ENCODE measurements around the gene MB21D2. TPM values are rescaled to one million over a fixed set of nuclear protein-coding genes. Genes with fewer than 3 reads are reported as not detected.

MB21D2 gene
- total RNA-seq, 1 experiment from 2014 or later, result 2.8 TPM

- Histone ChIP-seq H4K20me1 (ENCODE audit: insufficient read depth) (no peaks in the 10 kb centered on the region), H3K36me3 (ENCODE audit: control insufficient read depth in 1 of 2, insufficient read depth in 2 of 2, low read length in 2 of 2) (no peaks in the 10 kb centered on the region), H3K9ac (ENCODE audit: low read length) (no peak overlapping the region), H3K9me3 (ENCODE audit: control insufficient read depth in 1 of 2, insufficient read depth in 1 of 2, low read depth in 1 of 2, low read length in 2 of 2) (no peaks in the 10 kb centered on the region), H3K4me3 (replicated peaks in 1 of 2; ENCODE audit: low read depth in 1 of 2, low read length in 2 of 2) (no peak overlapping the region), H3K4me1 (ENCODE audit: control insufficient read depth in 1 of 2, insufficient read depth in 2 of 2, low read length in 2 of 2) (peaks cover 24 to 66% of the 10 kb centered on the region in 2 experiments), H3K27me3 (ENCODE audit: insufficient read depth, low read length) (no peaks in the 10 kb centered on the region), H3K27ac (ENCODE audit: low read depth, low read length) (no peak overlapping the region), H3K9me2 (ENCODE audit: insufficient read depth) (no peaks in the 10 kb centered on the region), H3K4me2 (ENCODE audit: low read length) (peak overlapping the region; percentile 0), H2AFZ (ENCODE audit: low read depth, low read length, poor library complexity, severe bottlenecking) (no peak overlapping the region), H3K79me2 (ENCODE audit: insufficient read depth, low read length) (no peaks in the 10 kb centered on the region; the same call in 1 of the 2 replicates)
- ChIA-PET CTCF (no interaction called here), RAD21 (ENCODE audit: low non-redundant PET in 1 of 2, low total read pairs in 2 of 2, uncharacterized antibody in 2 of 2, unreplicated experiment in 2 of 2) (no interaction called here), POLR2A (interaction anchor here (1.1 kb wide), 1 partner anchor 18 kb away, joined by 3 read pairs; no protein-coding TSS in a partner anchor)
- intact Hi-C loops (cut with micrococcal nuclease), result no loop called here
- no TSS peak for BruUV-seq (replicated peaks)
- no peak for ATAC-seq
- no peak for TF ChIP-seq SIN3A (IDR thresholded peaks at IDR 0.05; ENCODE audit: low read depth)
- peak; percentile 12; the same call in 1 of the 2 replicates for TF ChIP-seq CEBPB (IDR thresholded peaks at IDR 0.05; ENCODE audit: low read depth)
- DNase-seq (ENCODE audit: low read depth, low spot score), result no peak
Observed at GRCh38 chr3:192897005-192897404, 20.7 kb downstream of the MB21D2 start.

DNA sequence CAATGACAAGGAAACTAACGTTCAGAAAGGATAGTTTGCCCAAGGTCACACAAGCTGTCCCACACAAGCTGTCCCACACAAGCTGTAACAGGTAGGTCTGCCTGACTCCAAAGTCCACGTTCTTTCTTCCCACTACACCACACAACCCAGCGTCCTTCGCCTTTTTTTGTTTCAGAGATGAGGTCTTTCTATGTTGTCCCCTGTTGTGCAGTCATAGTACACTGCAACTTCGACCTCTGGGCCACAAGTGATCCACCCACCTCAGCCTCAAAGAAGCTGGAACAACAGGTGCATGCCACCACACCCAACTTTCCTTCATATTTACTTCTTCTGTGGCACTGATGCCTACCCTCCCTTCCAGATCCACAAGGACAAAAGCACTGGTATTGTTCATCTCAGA lies 21.4 kb downstream of the MB21D2 start:
- no peaks in the 10 kb centered on the region for H3K9me3 ChIP-seq (ENCODE audit: control insufficient read depth in 1 of 2, insufficient read depth in 1 of 2, low read depth in 1 of 2, low read length in 2 of 2)
- no peaks in the 10 kb centered on the region; the same call in 1 of the 2 replicates for H3K79me2 ChIP-seq (ENCODE audit: insufficient read depth, low read length)
- ATAC-seq (no peak), DNase-seq (ENCODE audit: low read depth, low spot score) (no peak)
- ChIA-PET RAD21 (ENCODE audit: low non-redundant PET in 1 of 2, low total read pairs in 2 of 2, uncharacterized antibody in 2 of 2, unreplicated experiment in 2 of 2) (no interaction called here), CTCF (no interaction called here), POLR2A (interaction anchor here (1.1 kb wide), 1 partner anchor 19 kb away, joined by 3 read pairs; no protein-coding TSS in a partner anchor)
- H3K9me2 ChIP-seq (ENCODE audit: insufficient read depth), result no peaks in the 10 kb centered on the region
- H3K27me3 ChIP-seq (ENCODE audit: insufficient read depth, low read length), result no peaks in the 10 kb centered on the region
- no peak overlapping the region for H2AFZ ChIP-seq (ENCODE audit: low read depth, low read length, poor library complexity, severe bottlenecking)
- H3K9ac ChIP-seq (ENCODE audit: low read length), result no peak overlapping the region
- BruUV-seq (replicated peaks), result no TSS peak
- intact Hi-C loops (cut with micrococcal nuclease), result no loop called here
- no peak overlapping the region for H3K4me2 ChIP-seq (ENCODE audit: low read length)
- H3K27ac ChIP-seq (ENCODE audit: low read depth, low read length), result no peak overlapping the region
- no peaks in the 10 kb centered on the region for H4K20me1 ChIP-seq (ENCODE audit: insufficient read depth)
- TF ChIP-seq SIN3A (IDR thresholded peaks at IDR 0.05; ENCODE audit: low read depth) (no peak), EZH2phosphoT487 (IDR thresholded peaks at IDR 0.05; ENCODE audit: borderline replicate concordance) (no peak), SRF (IDR thresholded peaks at IDR 0.05; ENCODE audit: low read depth) (no peak), ZFX (IDR thresholded peaks at IDR 0.05) (no peak), ATF3 (IDR thresholded peaks at IDR 0.05) (no peak)
- TF ChIP-seq, protein P1, sequence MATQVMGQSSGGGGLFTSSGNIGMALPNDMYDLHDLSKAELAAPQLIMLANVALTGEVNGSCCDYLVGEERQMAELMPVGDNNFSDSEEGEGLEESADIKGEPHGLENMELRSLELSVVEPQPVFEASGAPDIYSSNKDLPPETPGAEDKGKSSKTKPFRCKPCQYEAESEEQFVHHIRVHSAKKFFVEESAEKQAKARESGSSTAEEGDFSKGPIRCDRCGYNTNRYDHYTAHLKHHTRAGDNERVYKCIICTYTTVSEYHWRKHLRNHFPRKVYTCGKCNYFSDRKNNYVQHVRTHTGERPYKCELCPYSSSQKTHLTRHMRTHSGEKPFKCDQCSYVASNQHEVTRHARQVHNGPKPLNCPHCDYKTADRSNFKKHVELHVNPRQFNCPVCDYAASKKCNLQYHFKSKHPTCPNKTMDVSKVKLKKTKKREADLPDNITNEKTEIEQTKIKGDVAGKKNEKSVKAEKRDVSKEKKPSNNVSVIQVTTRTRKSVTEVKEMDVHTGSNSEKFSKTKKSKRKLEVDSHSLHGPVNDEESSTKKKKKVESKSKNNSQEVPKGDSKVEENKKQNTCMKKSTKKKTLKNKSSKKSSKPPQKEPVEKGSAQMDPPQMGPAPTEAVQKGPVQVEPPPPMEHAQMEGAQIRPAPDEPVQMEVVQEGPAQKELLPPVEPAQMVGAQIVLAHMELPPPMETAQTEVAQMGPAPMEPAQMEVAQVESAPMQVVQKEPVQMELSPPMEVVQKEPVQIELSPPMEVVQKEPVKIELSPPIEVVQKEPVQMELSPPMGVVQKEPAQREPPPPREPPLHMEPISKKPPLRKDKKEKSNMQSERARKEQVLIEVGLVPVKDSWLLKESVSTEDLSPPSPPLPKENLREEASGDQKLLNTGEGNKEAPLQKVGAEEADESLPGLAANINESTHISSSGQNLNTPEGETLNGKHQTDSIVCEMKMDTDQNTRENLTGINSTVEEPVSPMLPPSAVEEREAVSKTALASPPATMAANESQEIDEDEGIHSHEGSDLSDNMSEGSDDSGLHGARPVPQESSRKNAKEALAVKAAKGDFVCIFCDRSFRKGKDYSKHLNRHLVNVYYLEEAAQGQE (IDR thresholded peaks at IDR 0.05; ENCODE audit: low read depth), result no peak
- H3K4me3 ChIP-seq (replicated peaks in 1 of 2; ENCODE audit: low read depth in 1 of 2, low read length in 2 of 2), result no peak overlapping the region
- no peaks in the 10 kb centered on the region for H3K36me3 ChIP-seq (ENCODE audit: control insufficient read depth in 1 of 2, insufficient read depth in 2 of 2, low read length in 2 of 2)
- peaks cover 26 to 66% of the 10 kb centered on the region in 2 experiments for H3K4me1 ChIP-seq (ENCODE audit: control insufficient read depth in 1 of 2, insufficient read depth in 2 of 2, low read length in 2 of 2)

All from HCT116 (cell line).